HG02571 (cell line): ENCODE data around the gene ZNF862.
"Not testable (repeated sequence)": the region's sequence is repeated elsewhere in the genome, so short reads cannot be mapped to it uniquely, and the experiment has no call there.

Experiments used
- ATAC-seq: cut with Tn5 transposase; IDR thresholded peaks from one replicate; pipeline ENCODE4 v1.9.1; 2021; ENCODE audit warnings: mild to moderate bottlenecking, moderate library complexity; ENCODE audit not compliant: unreplicated experiment

ZNF862 gene

GRCh38 chr7:149824301-149824741, 13.9 kb upstream of the ZNF862 start:
- no peak for ATAC-seq

GRCh38 chr7:149824748-149825566, 13.2 kb upstream of the ZNF862 start:
- ATAC-seq, result no peak

- ATAC-seq, result no peak
These were observed 12.4 kb upstream of the ZNF862 start for GRCh38 chr7:149825567-149826343.

GRCh38 chr7:149826344-149827088, 11.7 kb upstream of the ZNF862 start:
- no peak for ATAC-seq

GRCh38 chr7:149827089-149827981, 10.8 kb upstream of the ZNF862 start:
- no peak for ATAC-seq

GRCh38 chr7:149828357-149829309, 9.5 kb upstream of the ZNF862 start:
- no peak for ATAC-seq

- ATAC-seq, result not testable (repeated sequence)
These were observed 7.6 kb upstream of the ZNF862 start for GRCh38 chr7:149830527-149830926.

GRCh38 chr7:149830997-149831740, 7.0 kb upstream of the ZNF862 start:
- no peak for ATAC-seq

GRCh38 chr7:149831741-149832219, 6.4 kb upstream of the ZNF862 start:
- no peak for ATAC-seq

- no peak for ATAC-seq
These were observed 5.7 kb upstream of the ZNF862 start for GRCh38 chr7:149832332-149833041.

- no peak for ATAC-seq
These were observed 4.6 kb upstream of the ZNF862 start for GRCh38 chr7:149833495-149834130.

GRCh38 chr7:149834601-149835000, 3.6 kb upstream of the ZNF862 start:
- no peak for ATAC-seq

- no peak for ATAC-seq
These were observed 1.7 kb upstream of the ZNF862 start for GRCh38 chr7:149836434-149836833.

- ATAC-seq, result no peak
These were observed 481 bp upstream of the ZNF862 start for GRCh38 chr7:149837564-149838223.

- no peak for ATAC-seq
These were observed 825 bp downstream of the ZNF862 start for GRCh38 chr7:149838992-149839408.

- no peak for ATAC-seq
These were observed 1.8 kb downstream of the ZNF862 start for GRCh38 chr7:149839933-149840332.

- ATAC-seq, result no peak
These were observed 5.4 kb downstream of the ZNF862 start for GRCh38 chr7:149843566-149843965.
